GM12872 (cell line): ENCODE measurements around the gene MAB21L3.

Experiments
- TF ChIP-seq, protein P1 (sequence below): IDR thresholded peaks from 3 replicates; pipeline ENCODE4 v1.5.1; 2011; ENCODE audit warnings: low read depth, mild to moderate bottlenecking, low read length, moderate library complexity; ENCODE audit not compliant: insufficient read depth

Gene MAB21L3

DNA sequence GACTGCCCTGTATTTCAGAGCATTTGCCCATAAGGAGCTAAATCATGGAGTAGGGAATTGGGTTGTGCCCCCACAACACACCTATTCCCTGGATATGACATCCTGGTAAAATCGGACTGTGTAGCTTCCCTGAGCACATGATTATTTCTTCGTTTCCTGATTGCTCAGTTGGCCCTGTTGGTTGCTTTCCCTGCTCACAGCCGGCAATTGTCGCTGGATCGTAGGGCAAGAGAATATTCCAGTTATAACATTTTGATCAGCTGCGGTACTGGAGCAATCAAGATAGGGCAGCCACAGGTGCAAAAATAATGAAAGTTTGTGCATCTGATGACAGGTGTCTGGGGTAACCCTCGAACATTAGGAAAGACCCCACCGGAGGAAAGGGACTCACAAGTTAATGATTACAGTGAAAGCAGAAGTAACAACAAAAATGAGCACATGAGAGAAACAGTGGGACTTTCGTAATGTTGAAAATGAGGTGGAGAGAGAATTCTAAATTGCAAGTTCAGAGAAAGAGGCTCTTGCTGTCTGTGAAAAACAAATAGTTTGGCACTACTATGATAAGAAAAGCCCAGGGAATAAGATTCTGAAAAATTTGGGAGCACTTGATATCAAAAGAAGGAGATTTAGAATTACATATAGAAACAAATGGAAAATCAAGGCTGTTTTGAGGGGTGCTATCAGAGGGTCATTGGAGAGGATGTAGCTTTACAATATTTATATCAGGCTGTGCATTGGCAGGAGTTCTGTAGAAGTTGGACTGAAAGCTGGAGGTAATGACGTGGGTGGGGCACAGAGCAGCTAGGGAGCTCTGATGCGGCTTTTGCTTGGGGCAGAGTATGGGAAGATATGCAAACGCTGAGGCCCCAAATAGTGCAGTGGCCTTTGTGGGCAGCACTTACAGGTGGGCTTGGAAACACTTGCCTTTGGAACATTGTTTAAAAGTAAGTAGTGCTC is at the start of gene MAB21L3:
Gene MAB21L3 (plus strand): TSS at position 833 of the 957 bp plus-strand sequence. CDS start 1,217 bp downstream, outside the sequence.
- TF ChIP-seq, protein P1, sequence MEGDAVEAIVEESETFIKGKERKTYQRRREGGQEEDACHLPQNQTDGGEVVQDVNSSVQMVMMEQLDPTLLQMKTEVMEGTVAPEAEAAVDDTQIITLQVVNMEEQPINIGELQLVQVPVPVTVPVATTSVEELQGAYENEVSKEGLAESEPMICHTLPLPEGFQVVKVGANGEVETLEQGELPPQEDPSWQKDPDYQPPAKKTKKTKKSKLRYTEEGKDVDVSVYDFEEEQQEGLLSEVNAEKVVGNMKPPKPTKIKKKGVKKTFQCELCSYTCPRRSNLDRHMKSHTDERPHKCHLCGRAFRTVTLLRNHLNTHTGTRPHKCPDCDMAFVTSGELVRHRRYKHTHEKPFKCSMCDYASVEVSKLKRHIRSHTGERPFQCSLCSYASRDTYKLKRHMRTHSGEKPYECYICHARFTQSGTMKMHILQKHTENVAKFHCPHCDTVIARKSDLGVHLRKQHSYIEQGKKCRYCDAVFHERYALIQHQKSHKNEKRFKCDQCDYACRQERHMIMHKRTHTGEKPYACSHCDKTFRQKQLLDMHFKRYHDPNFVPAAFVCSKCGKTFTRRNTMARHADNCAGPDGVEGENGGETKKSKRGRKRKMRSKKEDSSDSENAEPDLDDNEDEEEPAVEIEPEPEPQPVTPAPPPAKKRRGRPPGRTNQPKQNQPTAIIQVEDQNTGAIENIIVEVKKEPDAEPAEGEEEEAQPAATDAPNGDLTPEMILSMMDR = no peak

DNA sequence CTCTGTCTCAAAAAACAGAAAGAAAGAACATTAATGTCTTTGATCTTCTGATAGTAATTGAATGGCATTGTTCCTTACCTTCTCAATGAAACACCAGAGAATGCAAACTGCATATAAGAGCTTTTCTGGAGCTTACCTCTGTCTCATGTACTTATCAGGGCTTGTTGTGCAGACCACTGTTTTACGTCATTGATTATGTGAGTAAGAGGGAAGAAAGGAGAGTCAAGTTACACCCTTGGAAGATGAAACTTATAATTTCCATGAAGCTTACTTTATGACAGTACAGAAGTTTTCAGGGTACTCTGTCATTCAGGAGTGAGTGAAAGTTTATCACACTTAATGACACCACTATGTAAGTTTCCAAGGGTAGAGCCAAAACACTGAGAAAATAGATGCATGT is 49.0 kb upstream of the MAB21L3 start:
- TF ChIP-seq, protein P1 = no peak

DNA sequence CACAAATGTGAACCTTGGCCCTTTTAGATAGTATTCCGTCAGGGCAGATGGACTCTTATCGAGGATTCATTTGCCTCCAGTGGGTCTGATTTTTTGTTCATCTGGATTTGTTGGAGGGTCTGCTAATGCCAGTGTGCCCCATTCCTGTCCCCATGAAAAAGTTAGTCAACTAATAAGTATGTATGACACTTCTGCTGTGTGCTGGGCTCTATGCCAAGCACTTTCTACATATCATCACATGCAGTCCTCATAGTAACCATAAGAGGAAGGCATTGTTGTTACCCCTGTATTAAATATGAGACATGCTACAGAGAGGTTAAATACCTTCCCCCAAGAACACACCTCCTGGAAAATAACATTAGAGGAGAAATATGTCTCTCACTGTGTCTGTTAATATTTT is 46.6 kb upstream of the MAB21L3 start:
- TF ChIP-seq, protein P1 = no peak

DNA sequence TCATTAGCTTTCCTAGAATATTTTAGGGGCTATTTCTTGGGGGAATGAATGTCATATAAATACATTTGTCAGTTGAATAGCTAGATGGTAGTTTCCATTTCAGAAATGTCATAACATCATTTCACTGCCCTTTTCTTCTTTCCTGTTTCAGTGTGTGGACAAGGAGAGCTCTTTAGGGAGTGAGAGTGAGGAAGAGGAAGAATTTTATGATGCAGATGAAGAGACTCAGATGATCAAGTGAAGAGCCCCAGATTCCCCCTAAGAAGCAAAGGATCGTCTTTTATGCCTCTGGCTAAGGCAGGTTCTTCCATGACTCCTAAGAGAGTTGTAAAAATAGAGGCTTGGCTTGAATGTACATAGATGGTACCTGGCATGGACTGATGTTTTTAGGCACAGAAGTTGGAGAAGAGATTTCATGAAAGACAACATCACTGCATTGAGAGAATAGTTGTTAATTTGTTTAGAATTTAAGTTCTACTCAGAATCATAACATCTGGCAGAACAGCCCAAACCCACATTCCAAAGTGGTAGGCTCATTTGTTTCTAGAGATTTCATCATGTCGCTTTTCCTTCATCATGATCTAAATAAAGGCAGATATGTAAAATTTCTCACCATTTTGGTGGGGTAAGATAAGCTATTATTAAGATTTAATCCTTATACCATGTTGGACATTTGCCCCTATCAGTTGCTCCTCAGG is 44.2 kb upstream of the MAB21L3 start:
- TF ChIP-seq, protein P1 = no peak

DNA sequence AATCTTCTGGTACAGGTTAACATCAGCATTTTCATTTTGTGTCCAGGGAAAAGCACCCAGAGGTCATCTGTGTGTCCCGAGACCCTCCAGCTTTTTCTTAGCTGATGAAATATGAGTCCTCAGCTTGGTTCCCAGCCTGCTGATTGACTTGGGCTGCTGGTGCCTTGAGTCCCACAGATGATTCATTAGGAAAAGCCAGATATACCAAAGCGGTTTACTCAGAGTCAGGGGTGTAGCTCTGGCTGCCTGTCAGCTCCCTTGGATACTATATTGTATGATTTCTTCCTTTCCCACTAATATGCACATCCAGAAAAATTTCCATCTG is 43.7 kb upstream of the MAB21L3 start:
- TF ChIP-seq, protein P1 = no peak

DNA sequence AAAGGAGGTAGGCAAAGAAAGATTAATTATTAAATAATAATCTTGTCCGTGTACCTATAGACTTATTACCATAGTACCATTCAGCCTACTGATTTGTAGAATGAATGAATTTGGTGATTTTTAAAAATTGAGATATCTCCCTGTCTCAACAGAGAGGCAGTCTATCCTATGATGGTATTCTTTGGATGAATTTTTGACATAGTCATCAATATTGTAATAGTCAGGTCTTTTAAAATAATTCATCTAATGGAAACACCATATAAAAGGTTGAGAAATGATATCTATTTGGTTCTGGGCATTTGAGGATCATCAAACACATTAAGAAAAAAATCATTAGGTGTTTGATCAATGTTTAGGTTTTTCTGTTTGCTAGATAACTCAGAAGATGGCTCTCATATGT is 35.6 kb upstream of the MAB21L3 start:
- TF ChIP-seq, protein P1 = no peak

DNA sequence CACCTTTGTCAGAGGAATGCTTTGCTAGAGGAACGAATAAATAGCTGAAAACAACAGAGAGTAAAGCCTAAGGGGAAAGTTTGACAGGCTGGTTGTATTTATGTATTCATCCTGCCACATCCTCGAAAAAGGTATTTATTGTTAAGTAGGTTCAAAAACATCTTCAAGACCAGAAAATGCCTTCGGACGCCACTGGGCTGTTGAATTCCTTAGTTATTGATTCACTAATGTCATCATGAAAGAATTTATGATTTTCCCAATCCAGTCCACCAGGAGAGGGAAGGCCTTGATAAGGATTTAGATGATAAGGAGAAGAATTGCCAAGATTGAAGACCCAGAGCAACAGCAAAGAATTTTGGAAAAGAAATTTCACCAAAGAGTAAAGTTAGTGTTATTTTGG is 35.2 kb upstream of the MAB21L3 start:
- TF ChIP-seq, protein P1 = no peak
